ENCODE data around the gene NRDC.

GRCh38 chr1:51919684-51920083, 41.2 kb upstream of the NRDC start:
- no peak for TF ChIP-seq FOS (IDR thresholded peaks at IDR 0.05; ENCODE audit: borderline replicate concordance, extremely low read depth, insufficient read length)
- no peak for TF ChIP-seq CTCF (IDR thresholded peaks at IDR 0.05 in 2 of 3, conservative IDR thresholded peaks at IDR 0.05 in 1 of 3; ENCODE audit: control insufficient read depth in 2 of 3, extremely low read depth in 1 of 3, insufficient read depth in 1 of 3, low read depth in 3 of 3, low read length in 3 of 3)
- TF ChIP-seq HDGF (IDR thresholded peaks at IDR 0.05) = no peak
- TF ChIP-seq RAD21 (IDR thresholded peaks at IDR 0.05; ENCODE audit: insufficient read depth, low read depth, low read length) = no peak
- TF ChIP-seq, protein P1, sequence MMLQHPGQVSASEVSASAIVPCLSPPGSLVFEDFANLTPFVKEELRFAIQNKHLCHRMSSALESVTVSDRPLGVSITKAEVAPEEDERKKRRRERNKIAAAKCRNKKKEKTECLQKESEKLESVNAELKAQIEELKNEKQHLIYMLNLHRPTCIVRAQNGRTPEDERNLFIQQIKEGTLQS (IDR thresholded peaks at IDR 0.05; ENCODE audit: borderline replicate concordance, extremely low read depth, low read depth, low read length) = no peak
- TF ChIP-seq MYC (IDR thresholded peaks at IDR 0.05; ENCODE audit: insufficient read depth, insufficient read length, insufficient replicate concordance, low read length, severe bottlenecking) = no peak
- TF ChIP-seq ZBTB4 (CRISPR knock-in tag; IDR thresholded peaks at IDR 0.05) = no peak
- TF ChIP-seq EZH2 (IDR thresholded peaks at IDR 0.05; ENCODE audit: borderline replicate concordance, control insufficient read depth, low read depth, low read length) = no peak

Measured in GM12878 (cell line).